IPS-20b (cell line): ENCODE results near the gene CARS1.

Experiments
- H3K27ac ChIP-seq: one replicate; pipeline ENCODE4 v1.5.1; 2013; ENCODE audit warnings: low read length
- H3K27me3 ChIP-seq: 2 replicates; pipeline ENCODE4 v1.6.1; 2013; ENCODE audit warnings: mild to moderate bottlenecking, low read length, inconsistent platforms; ENCODE audit not compliant: insufficient read depth
- H3K36me3 ChIP-seq: 2 replicates; pipeline ENCODE4 v1.6.1; 2013; ENCODE audit warnings: low read depth, mild to moderate bottlenecking, inconsistent platforms, low read length, moderate library complexity; ENCODE audit not compliant: insufficient read depth
- H3K4me1 ChIP-seq: 2 replicates; pipeline ENCODE4 v1.6.1; 2013; ENCODE audit warnings: mild to moderate bottlenecking, control low read depth, inconsistent platforms, low read length, moderate library complexity; ENCODE audit not compliant: insufficient read depth
- H3K4me3 ChIP-seq: 2 replicates; pipeline ENCODE4 v1.5.1; 2013; ENCODE audit warnings: mild to moderate bottlenecking, low read length, inconsistent platforms
- H3K9ac ChIP-seq: 2 replicates; pipeline ENCODE4 v1.6.1; 2013; ENCODE audit warnings: low read depth, mild to moderate bottlenecking, inconsistent platforms, low read length, moderate library complexity
- H3K9me3 ChIP-seq: 2 replicates; pipeline ENCODE4 v1.6.1; 2013; ENCODE audit warnings: mild to moderate bottlenecking, low read depth, low read length, inconsistent platforms; ENCODE audit not compliant: insufficient read depth

CARS1 gene

DNA sequence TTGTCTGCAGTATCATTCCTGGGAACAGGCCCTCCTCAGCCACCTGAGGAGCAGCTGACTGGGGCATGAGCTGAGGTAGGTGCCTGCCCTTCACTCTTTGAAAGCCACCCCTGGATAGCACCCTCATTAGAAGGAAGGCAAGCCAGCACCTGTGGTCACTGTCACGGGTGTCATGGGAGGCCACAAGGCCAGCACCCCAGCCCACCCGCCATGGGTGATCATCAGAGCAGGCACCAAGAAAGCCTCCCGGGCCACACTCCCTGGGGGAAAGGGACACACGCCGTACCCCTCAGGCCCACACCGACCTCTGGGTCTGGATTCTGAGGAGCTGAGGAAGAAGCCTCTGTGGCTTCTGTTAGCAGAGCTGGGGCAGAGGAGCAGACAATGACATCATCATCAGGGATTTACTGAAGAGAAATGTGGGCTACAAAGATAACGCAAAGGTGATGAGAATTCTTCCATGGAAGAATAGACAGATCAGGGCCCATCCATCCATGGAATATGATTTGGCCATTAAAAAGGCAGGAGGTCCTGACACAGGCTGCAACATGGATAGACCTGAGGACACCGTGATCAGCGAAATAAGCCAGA is 48.4 kb downstream of the CARS1 start:
- Histone ChIP-seq H3K27me3 (no peaks in the 10 kb centered on the region), H3K4me1 (no peaks in the 10 kb centered on the region), H3K27ac (no peak overlapping the region), H3K36me3 (peaks cover 88% of the 10 kb centered on the region), H3K4me3 (no peak overlapping the region), H3K9me3 (no peaks in the 10 kb centered on the region), H3K9ac (no peak overlapping the region)

DNA sequence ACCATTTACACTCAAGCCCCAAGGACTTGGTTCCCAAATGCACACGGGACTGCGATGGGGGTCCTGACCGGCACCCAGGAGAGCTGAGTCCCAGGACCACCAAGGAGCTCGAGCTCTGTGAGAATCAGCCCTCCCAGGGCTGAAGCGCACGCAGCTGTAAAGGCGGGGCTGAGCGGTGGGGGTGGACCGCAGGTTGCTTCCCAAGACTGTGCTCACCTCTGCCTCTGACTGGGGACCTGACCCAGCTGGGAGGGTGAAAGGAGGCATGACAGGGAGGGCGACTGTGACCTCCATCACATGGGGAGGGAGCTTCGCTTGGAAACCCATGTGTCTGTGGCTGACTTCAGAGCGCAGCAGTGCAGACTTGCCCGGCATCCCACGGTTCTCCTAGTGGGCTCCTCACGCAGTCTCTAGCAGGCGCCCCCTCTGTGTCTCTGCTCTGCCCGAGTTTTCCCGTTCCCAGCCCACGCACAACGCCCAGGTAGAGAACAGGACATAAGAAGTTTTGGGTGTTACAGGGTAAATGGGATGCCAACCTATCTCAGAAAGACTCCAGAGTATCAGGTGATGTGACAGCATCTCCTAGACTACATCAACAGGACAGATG is 49.7 kb downstream of the CARS1 start:
- H3K9me3 ChIP-seq: no peaks in the 10 kb centered on the region
- no peak overlapping the region for H3K9ac ChIP-seq
- no peaks in the 10 kb centered on the region for H3K4me1 ChIP-seq
- H3K4me3 ChIP-seq: no peak overlapping the region
- no peaks in the 10 kb centered on the region for H3K27me3 ChIP-seq
- H3K36me3 ChIP-seq: peaks cover 91% of the 10 kb centered on the region
- no peak overlapping the region for H3K27ac ChIP-seq

DNA sequence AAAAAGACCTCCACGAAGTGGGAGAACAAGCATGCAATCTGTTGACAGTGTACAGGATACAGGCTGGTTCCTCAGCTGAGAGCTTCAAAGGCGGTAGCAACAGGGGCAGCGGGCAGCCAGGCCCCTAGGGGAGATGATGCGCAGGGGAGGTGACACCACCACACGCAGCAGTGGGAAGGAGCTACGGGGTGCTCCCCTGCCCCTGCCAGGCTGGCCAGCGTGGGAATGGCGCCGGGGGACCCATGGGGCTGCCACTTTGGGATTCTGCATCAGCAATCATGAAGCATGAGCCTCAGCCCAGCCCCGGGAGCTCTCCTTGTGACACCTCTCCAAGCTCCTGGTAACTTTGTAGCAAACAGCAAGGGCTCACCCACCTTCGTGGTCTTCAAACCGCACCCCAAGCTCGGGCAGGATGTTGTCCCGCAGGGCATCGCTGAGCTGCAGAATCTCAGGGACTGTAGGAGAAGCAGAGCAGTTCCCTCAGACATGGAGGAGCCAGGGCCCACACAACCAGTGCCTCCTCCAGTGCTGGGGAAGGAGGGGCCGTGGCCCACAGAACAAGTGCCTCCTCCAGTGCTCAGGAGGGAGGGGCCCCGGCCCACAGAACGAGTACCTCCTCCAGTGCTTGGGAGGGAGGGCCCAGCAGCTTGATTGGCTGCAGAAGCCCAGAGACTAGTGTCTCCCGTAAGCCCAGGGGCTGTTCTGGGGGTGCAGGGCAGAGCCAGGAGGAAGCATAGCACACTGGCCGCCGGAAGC is 50.5 kb downstream of the CARS1 start:
- Histone ChIP-seq H3K9ac (no peak overlapping the region), H3K4me1 (no peaks in the 10 kb centered on the region), H3K27me3 (no peaks in the 10 kb centered on the region), H3K4me3 (no peak overlapping the region), H3K36me3 (peaks cover 91% of the 10 kb centered on the region), H3K27ac (no peak overlapping the region), H3K9me3 (no peaks in the 10 kb centered on the region)

DNA sequence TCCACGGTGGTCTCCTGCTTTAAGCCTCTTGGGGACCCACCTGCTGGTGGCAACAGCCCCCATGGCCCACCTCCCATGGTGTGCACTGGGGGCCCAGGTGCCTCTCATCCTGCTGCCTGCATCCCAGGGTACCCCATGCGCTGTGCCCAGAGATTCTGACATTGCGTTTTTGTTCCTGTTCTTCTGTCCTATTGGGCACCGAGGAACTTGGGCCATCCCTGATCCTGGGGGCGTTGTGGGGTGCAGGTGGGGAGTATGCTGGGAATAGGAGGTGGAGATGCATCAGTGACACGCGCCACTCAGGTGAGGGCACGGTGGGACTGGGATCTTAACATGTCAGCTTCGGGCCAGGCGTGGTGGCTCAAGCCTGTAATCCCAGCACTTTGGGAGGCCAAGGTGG is 52.7 kb downstream of the CARS1 start:
- H3K36me3 ChIP-seq: peaks cover 93% of the 10 kb centered on the region
- no peaks in the 10 kb centered on the region for H3K9me3 ChIP-seq
- no peaks in the 10 kb centered on the region for H3K4me1 ChIP-seq
- no peaks in the 10 kb centered on the region for H3K27me3 ChIP-seq
- H3K4me3 ChIP-seq: no peak overlapping the region
- H3K27ac ChIP-seq: no peak overlapping the region
- no peak overlapping the region for H3K9ac ChIP-seq

DNA sequence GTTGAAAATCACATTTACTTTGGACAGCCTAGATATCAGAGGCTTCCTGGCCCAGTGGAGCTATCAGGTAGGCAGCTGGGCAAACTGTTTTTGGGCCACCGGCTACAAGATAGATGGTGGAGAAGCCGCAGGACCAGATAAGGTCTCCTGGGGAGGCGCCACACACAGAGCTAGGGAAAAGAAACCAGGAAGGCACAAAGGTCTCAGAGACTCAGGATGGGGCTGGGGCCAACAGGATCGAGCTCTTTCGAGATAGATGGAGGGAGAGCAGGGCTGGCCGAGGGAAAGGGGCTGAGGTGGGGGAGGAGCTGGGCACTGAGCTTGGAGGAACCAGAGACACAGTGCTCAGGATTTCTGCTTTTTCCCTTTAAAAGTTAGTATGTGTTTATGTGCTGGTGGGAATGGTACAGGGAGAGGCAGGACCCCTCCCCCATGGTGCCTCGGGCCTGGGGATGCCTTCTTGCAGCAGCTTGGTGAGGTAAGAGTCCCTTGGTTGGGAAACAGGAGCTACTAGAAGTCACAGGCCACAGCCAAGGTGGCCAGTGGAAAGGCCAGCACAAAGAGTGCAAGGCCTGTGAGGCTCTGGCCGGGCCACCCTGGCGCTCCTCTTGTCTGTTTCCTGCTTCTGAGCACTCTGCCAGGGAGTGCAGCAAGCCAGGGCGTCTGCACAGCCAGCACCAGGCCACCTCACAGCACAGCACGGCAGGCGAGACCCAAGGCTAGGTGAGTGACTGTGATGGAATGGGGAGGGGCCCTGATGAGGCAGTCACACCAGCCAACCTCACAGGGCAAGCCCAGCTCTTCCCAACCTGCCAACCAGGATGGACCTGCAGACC is 53.6 kb downstream of the CARS1 start:
- Histone ChIP-seq H3K9ac (no peak overlapping the region), H3K36me3 (peaks cover 88% of the 10 kb centered on the region), H3K4me1 (no peaks in the 10 kb centered on the region), H3K27ac (no peak overlapping the region), H3K9me3 (no peaks in the 10 kb centered on the region), H3K27me3 (no peaks in the 10 kb centered on the region), H3K4me3 (no peak overlapping the region)

DNA sequence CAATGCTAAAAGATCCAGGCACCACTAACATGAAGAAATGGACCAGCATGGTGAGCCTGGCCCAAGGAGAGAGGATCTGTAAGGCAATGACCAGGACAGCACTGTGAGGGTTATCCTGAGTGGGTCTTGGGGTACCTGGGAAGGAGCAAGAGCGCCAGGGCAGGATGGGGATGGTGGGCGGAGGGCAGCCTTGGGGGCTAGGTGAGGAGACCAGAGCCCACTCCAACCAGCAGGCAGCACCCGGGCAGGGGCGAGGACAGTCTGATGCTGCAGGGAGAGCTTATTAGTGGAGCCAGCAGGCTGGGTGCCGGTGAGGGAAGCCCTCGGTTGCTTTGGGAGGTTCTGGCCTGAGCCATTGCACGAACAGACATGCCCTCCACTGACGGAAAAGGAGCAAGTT is 54.4 kb downstream of the CARS1 start:
- no peak overlapping the region for H3K4me3 ChIP-seq
- no peaks in the 10 kb centered on the region for H3K9me3 ChIP-seq
- peaks cover 85% of the 10 kb centered on the region for H3K36me3 ChIP-seq
- H3K27ac ChIP-seq: no peak overlapping the region
- no peaks in the 10 kb centered on the region for H3K4me1 ChIP-seq
- H3K9ac ChIP-seq: no peak overlapping the region
- H3K27me3 ChIP-seq: no peaks in the 10 kb centered on the region

DNA sequence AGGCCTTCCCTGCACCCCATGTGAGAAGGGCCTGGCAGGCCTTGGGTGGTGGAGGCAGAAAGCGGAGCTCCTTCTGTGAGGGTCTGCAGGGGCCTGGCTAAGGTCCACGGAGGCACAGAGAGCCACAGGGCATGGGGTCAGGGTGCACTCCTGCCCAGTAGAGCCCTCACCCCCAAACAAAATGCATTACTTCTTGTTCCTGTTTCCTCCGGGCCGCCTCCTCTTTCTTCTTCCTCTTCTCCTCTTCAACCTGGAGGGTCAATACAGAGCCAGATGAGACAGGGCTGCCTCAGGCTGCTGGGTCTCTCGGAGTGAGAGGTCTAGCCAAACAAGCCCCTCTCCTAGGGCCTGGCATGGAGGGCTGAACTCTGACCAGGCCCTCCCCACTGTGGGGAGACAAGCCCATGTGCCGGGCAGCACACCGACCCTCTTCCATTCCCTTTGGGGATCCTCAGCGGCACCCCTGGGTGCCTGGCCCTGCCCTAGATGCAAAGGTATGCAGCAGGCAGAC is 54.8 kb downstream of the CARS1 start:
- H3K36me3 ChIP-seq: peaks cover 80% of the 10 kb centered on the region
- no peak overlapping the region for H3K27ac ChIP-seq
- H3K27me3 ChIP-seq: no peaks in the 10 kb centered on the region
- no peaks in the 10 kb centered on the region for H3K9me3 ChIP-seq
- no peaks in the 10 kb centered on the region for H3K4me1 ChIP-seq
- H3K4me3 ChIP-seq: no peak overlapping the region
- no peak overlapping the region for H3K9ac ChIP-seq

DNA sequence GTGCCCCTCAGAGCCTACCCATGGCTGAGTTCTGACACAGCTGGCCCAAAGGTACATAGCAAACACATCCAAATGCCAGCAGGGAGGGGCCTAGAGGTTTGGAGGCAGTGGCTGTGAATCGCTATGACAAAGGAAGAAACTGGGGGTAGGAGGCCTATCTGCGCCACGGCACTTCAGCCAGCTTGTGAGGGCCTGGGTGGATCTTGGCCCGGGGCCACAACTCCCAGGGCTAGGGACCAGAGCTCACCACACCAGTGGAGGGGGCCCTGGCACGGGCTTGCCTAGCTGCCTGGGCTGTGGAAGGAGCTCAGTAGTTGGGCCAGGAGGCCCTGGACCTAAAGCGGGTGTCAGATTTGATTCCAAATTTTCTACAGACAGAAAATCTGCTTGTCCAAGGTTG is 55.7 kb downstream of the CARS1 start:
- H3K36me3 ChIP-seq: peaks cover 72% of the 10 kb centered on the region
- no peaks in the 10 kb centered on the region for H3K27me3 ChIP-seq
- no peak overlapping the region for H3K9ac ChIP-seq
- no peaks in the 10 kb centered on the region for H3K4me1 ChIP-seq
- H3K9me3 ChIP-seq: no peaks in the 10 kb centered on the region
- H3K27ac ChIP-seq: no peak overlapping the region
- H3K4me3 ChIP-seq: no peak overlapping the region

DNA sequence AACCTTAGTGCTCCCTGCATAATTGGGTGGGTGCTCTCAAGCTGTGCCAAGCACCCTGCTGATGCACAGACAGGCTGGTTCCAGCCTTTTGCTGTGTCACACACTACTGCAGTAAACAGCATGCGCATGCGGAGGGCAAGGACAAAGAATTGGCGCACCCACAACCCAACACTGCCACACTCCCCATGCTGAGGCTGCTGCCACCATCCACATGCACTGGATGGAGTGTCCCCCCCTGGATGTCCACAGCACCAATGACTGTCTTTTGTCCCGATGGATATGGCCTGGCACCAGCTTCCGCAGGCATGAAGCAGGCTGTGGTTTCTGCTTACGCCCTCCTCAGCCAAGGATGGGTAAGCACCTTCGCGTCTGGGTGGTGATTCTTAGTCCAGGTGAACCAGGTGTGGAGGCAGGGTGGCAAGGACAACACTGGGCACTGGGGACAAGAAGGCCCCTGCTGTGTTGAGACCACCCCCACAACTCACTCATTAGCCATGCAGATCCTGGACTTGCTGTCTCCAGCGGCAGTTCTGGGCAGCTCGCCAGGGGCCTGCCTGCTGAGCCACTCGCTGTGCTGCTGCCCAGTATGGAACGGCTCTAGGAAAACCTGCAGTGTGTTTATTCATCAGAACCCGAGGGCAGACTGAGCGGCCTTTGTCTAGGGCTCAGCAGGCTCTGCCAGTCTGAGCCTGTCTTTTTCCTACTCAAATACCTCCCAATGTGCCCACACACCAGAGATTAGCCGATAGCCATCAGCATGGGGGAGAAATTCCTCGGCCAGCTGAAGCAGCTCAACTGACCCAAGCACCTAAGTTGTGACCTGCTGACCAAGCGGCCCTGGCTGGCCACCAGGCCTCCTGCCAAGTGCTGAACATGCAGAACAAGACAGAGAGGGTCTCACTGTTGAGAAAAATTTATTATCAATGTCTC is 56.9 kb downstream of the CARS1 start:
- Histone ChIP-seq H3K27me3 (no peaks in the 10 kb centered on the region), H3K9me3 (no peaks in the 10 kb centered on the region), H3K27ac (no peak overlapping the region), H3K9ac (no peak overlapping the region), H3K36me3 (peaks cover 61% of the 10 kb centered on the region), H3K4me1 (no peaks in the 10 kb centered on the region), H3K4me3 (no peak overlapping the region)

DNA sequence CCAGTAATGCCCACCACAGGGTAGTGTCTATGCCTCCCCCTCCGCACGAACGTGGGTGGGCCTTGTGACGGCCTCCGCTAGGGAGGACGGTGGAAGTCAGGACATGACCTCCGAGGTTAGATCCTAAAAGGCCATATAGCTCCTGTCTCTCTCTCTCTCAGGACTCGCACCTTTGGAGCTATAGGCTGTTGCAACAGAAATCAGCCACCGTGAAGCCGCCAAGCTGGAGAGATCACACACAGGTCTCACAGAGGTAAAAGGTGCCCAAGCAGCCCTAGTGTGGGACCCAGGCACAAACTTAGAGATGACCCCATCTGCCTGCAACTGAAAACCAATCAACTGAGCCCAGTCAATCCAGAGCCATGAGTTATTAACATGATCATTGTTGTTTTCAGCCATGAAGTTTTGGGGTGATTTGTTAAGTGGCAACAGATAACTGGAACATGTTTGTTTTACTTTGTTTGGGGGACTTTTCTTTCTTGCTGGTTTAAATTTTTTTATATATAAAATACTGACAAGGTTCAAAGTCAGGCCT is 57.7 kb downstream of the CARS1 start:
- Histone ChIP-seq H3K9ac (no peak overlapping the region), H3K4me3 (no peak overlapping the region), H3K4me1 (no peaks in the 10 kb centered on the region), H3K27me3 (no peaks in the 10 kb centered on the region), H3K36me3 (peaks cover 54% of the 10 kb centered on the region), H3K27ac (no peak overlapping the region), H3K9me3 (no peaks in the 10 kb centered on the region)
